Measurements from ENCODE around the gene SVEP1. TPM values are rescaled to one million over a fixed set of nuclear protein-coding genes. Genes with fewer than 3 reads are reported as not detected.
"Not testable (repeated sequence)": the region's sequence is repeated elsewhere in the genome, so short reads cannot be mapped to it uniquely, and the experiment has no call there.

The SVEP1 gene
- total RNA-seq, 1 donor from 2014 or later: 0.35 TPM

DNA sequence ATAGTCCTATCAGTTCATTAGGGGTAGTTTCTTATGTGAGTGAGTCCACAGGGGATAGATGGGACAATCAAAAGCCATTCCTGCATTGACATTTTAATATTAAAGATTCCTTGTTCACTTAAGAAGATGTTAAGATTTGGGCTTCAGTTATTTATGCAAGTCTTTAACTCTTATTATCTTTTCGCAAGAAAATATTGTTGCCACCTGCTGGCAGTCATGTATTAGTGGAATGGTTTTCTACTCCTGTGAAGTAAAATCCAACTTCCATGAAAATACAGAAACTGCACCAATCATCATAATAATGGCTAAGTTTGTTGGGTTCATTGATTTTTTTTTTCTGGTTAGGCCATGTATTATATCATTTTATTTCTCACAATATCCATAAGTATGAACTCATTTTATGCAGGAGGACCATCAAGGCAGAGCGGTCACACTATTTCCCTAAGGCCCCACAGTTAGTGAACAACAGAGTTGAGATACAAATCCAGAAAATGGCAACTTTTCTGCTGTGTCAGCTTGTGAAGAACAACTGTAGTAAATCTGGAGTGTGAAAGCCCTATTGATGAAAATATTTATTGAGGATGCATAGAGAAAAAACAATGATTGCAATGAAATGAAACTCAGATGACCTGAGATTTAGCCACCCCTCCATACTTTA lies 153.4 kb downstream of the SVEP1 start:
- H3K4me3 ChIP-seq (ENCODE audit: low read depth, low read length): no peak overlapping the region
- no peak for DNase-seq (ENCODE audit: low read depth)
- TF ChIP-seq, protein P1, sequence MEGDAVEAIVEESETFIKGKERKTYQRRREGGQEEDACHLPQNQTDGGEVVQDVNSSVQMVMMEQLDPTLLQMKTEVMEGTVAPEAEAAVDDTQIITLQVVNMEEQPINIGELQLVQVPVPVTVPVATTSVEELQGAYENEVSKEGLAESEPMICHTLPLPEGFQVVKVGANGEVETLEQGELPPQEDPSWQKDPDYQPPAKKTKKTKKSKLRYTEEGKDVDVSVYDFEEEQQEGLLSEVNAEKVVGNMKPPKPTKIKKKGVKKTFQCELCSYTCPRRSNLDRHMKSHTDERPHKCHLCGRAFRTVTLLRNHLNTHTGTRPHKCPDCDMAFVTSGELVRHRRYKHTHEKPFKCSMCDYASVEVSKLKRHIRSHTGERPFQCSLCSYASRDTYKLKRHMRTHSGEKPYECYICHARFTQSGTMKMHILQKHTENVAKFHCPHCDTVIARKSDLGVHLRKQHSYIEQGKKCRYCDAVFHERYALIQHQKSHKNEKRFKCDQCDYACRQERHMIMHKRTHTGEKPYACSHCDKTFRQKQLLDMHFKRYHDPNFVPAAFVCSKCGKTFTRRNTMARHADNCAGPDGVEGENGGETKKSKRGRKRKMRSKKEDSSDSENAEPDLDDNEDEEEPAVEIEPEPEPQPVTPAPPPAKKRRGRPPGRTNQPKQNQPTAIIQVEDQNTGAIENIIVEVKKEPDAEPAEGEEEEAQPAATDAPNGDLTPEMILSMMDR (conservative IDR thresholded peaks at IDR 0.05; ENCODE audit: low read depth, low read length): peak; percentile 59

DNA sequence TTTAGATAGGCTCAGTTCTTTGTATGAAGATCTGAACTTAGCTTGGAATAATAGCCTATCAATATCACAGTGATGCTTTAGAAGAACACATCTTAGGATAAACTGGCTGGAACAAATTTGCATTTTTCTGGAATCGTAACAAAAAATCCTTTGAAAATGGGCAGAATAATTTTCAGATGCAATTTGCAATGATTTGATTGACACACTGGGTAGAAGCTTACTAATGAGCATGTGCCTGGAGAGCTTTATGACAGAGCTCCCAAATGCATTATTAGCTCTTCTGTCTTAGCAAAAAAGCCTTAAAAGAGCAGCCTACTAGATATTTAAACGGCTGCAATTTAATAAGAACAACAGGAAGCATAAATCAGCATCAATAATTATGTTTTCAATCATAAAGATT lies 165.1 kb downstream of the SVEP1 start:
- DNase-seq (ENCODE audit: low read depth): no peak
- H3K4me3 ChIP-seq (ENCODE audit: low read depth, low read length): no peak overlapping the region
- TF ChIP-seq, protein P1 (conservative IDR thresholded peaks at IDR 0.05; ENCODE audit: low read depth, low read length): no peak

DNA sequence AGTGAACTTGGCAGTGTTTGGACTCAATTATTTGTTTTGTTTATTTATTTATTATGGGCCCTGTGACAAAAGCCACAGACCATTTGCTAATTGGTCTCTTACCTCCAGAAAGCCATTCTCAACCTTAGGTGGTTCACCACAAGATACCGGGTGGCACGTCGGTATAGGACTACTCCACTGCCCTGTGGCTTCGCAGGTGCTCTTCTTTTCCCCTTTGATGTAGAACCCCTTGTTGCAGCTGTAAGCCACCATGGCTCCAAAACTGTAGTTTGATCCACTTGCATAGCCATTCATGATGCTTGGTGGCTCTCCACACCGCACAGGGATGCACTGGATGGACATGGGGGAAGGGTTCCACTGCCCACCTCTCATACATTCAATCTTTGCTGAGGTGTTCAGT lies 168.6 kb downstream of the SVEP1 start:
- DNase-seq (ENCODE audit: low read depth): no peak
- TF ChIP-seq, protein P1 (conservative IDR thresholded peaks at IDR 0.05; ENCODE audit: low read depth, low read length): no peak
- H3K4me3 ChIP-seq (ENCODE audit: low read depth, low read length): no peak overlapping the region

DNA sequence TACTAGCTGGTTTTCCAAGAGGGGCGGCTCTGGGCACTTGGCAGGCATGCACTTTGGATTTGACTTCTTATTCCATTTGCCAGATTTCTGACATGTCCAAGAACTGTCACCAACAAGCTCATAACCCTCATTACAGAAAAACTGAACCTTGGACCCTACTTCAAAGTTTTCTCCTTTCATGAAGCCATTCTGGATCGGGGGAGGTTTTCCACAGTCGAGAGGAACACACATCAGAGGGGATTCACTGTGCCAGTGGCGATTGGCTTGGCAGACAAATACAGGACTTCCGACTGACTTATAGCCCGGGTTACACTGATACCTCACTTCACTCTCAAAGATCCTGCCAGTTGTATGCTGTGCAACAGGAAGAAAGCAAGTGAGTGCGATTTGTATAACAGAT lies 170.9 kb downstream of the SVEP1 start:
- TF ChIP-seq, protein P1 (conservative IDR thresholded peaks at IDR 0.05; ENCODE audit: low read depth, low read length): no peak
- no peak for DNase-seq (ENCODE audit: low read depth)
- no peak overlapping the region for H3K4me3 ChIP-seq (ENCODE audit: low read depth, low read length)

DNA sequence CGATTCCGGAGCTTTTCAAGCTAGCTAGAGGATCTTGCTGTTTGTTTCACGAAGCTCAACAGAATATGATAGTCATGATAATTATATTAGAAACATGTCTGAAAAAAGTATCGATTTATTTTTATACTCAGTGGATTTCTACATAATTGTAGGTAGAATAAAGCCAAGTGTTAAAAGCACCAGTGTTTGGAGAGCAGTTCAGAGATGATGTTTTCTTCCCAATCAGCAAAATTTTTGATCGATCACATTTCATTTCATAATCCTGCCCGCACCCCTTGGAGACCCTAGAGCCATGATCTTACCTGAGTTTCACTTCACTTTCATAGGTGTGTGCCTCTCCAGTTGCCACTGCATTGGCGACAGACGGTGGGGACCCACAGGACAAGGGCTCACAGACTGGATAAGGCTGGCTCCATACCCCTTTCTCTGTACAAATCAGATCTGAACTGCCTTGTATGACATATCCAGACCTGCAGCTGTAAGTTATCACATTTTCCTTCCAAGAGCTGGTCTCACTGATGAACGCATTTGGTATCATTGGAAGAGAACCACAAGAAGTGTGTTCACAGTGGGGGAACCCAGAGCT lies 173.6 kb downstream of the SVEP1 start:
- TF ChIP-seq, protein P1 (conservative IDR thresholded peaks at IDR 0.05; ENCODE audit: low read depth, low read length): no peak
- DNase-seq (ENCODE audit: low read depth): no peak
- H3K4me3 ChIP-seq (ENCODE audit: low read depth, low read length): no peak overlapping the region

DNA sequence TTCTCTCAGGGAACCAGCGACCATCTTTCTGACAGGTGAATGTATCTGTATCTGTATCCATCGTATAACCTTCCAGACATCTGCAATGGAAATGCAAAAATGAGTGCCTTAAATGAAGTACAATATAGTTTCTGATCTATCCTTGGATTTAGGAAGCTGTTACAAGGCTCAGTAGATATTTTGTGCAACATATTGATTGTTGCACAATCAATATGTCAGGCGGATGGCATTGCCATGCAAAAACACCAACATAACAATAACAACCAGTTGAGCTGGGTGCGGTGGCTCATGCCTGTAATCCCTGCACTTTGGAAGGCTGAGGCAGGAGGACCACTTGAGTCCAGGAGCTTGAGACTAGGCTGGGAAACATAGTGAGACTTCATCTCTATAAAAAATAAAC lies 175.1 kb downstream of the SVEP1 start:
- DNase-seq (ENCODE audit: low read depth): no peak
- no peak overlapping the region for H3K4me3 ChIP-seq (ENCODE audit: low read depth, low read length)
- TF ChIP-seq, protein P1 (conservative IDR thresholded peaks at IDR 0.05; ENCODE audit: low read depth, low read length): no peak

DNA sequence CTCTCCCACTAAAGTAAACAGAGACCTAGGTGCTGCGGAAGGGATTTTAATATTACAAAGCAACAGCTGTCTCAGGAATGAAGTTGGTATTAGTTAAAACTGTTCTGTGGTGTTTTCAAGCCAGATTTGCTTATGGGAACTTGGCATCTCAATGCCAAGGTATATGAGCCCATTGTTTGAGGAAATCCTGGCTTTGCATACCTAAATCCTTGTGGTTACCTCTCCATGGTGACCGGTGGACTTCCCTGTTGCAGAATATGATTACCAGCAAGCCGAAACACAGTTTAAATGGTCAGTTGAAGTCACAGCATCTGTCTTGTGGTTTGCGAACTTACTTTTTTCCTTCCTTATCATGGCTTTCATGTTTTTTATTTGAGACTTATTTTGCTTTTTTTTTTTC lies 179.6 kb downstream of the SVEP1 start:
- no peak for DNase-seq (ENCODE audit: low read depth)
- H3K4me3 ChIP-seq (ENCODE audit: low read depth, low read length): no peak overlapping the region
- TF ChIP-seq, protein P1 (conservative IDR thresholded peaks at IDR 0.05; ENCODE audit: low read depth, low read length): no peak

DNA sequence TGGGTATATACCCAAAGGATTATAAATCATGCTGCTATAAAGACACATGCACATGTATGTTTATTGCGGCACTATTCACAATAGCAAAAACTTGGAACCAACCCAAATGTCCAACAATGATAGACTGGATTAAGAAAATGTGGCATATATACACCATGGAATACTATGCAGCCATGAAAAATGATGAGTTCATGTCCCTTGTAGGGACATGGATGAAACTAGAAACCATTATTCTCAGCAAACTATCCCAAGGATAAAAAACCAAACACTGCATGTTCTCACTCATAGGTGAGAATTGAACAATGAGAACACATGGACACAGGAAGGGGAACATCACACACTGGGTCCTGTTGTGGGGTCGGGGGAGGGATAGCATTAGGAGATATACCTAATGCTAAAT lies 180.5 kb downstream of the SVEP1 start:
- DNase-seq (ENCODE audit: low read depth); H3K4me3 ChIP-seq (ENCODE audit: low read depth, low read length): not testable (repeated sequence)

All from epithelial cell of proximal tubule (primary cell).